Measurements from ENCODE around the gene PTCD1.

DNA sequence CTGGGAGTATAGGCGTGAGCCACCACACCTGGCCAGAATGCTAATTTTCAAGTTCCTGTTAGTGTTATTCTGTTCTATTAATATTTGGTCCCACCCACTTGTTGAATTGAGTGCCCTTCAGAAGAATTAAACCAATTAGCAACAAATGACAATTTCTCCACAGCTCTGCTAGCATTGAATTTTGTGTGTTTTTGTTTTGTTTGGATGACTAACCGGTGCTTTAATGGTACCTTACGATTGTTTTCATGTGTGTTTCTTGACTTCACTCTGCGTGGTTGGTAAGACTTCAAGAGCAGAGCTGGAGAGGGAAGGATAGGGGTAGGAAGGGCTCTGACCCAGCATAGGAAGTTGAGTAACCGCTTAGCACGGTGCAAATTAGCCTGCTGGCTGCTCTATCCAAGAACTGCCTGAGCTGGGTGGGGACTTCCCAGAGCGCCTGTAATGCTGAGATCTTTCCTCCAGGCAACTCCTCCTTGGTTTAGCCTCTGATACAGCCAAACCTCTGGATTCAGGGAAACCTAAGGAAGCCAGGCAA, 59.5 kb downstream of the PTCD1 start:
- TF ChIP-seq, protein P1, sequence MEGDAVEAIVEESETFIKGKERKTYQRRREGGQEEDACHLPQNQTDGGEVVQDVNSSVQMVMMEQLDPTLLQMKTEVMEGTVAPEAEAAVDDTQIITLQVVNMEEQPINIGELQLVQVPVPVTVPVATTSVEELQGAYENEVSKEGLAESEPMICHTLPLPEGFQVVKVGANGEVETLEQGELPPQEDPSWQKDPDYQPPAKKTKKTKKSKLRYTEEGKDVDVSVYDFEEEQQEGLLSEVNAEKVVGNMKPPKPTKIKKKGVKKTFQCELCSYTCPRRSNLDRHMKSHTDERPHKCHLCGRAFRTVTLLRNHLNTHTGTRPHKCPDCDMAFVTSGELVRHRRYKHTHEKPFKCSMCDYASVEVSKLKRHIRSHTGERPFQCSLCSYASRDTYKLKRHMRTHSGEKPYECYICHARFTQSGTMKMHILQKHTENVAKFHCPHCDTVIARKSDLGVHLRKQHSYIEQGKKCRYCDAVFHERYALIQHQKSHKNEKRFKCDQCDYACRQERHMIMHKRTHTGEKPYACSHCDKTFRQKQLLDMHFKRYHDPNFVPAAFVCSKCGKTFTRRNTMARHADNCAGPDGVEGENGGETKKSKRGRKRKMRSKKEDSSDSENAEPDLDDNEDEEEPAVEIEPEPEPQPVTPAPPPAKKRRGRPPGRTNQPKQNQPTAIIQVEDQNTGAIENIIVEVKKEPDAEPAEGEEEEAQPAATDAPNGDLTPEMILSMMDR (IDR thresholded peaks at IDR 0.05; ENCODE audit: borderline replicate concordance, extremely low read depth, low read length, poor library complexity, severe bottlenecking) = no peak
- TF ChIP-seq EZH2 (IDR thresholded peaks at IDR 0.05; ENCODE audit: borderline replicate concordance, low read depth, low read length, severe bottlenecking) = no peak

All from DND-41 (cell line).